HG03025 (cell line): ENCODE measurements around the gene SCN4A.

Experiments used
- ATAC-seq: cut with Tn5 transposase; IDR thresholded peaks from one replicate; pipeline ENCODE4 v1.9.1; 2021; ENCODE audit warnings: mild to moderate bottlenecking, moderate library complexity; ENCODE audit not compliant: unreplicated experiment, low FRiP score

SCN4A gene

GRCh38 chr17:63960006-63960405 is 12.7 kb downstream of the SCN4A start:
- no peak for ATAC-seq

GRCh38 chr17:63956296-63956920 is 16.3 kb downstream of the SCN4A start:
- ATAC-seq: no peak

GRCh38 chr17:63955791-63956190 is 16.9 kb downstream of the SCN4A start:
- no peak for ATAC-seq

- no peak for ATAC-seq
Observed at GRCh38 chr17:63955232-63955631, 17.5 kb downstream of the SCN4A start.

GRCh38 chr17:63954402-63955063 is 18.2 kb downstream of the SCN4A start:
- ATAC-seq: no peak

GRCh38 chr17:63950940-63951907 is 21.5 kb downstream of the SCN4A start:
- no peak for ATAC-seq

GRCh38 chr17:63949576-63950250 is 23.0 kb downstream of the SCN4A start:
- ATAC-seq: no peak

- ATAC-seq: no peak
Observed at GRCh38 chr17:63948521-63948920, 24.2 kb downstream of the SCN4A start.

GRCh38 chr17:63947711-63948330 is 24.9 kb downstream of the SCN4A start:
- ATAC-seq: no peak

GRCh38 chr17:63946440-63947363 is 26.0 kb downstream of the SCN4A start:
- ATAC-seq: no peak

- ATAC-seq: no peak
Observed at GRCh38 chr17:63945784-63946439, 26.8 kb downstream of the SCN4A start.

GRCh38 chr17:63944736-63945499 is 27.8 kb downstream of the SCN4A start:
- ATAC-seq: no peak

GRCh38 chr17:63943745-63944144 is 29.0 kb downstream of the SCN4A start:
- ATAC-seq: no peak

- no peak for ATAC-seq
Observed at GRCh38 chr17:63942309-63942985, 30.3 kb downstream of the SCN4A start.

GRCh38 chr17:63941751-63942150 is 31.0 kb downstream of the SCN4A start:
- ATAC-seq: no peak

GRCh38 chr17:63941162-63941561 is 31.6 kb downstream of the SCN4A start:
- no peak for ATAC-seq

GRCh38 chr17:63940584-63940983 is 32.1 kb downstream of the SCN4A start:
- no peak for ATAC-seq
